HS-5 (cell line): Measurements from ENCODE around the gene GAS7.

ENCODE experiments used
- DNase-seq: peaks from one replicate; pipeline ENCODE4 v3.0.0-alpha.2; 2012; ENCODE audit warnings: low read depth

GAS7 gene

DNA sequence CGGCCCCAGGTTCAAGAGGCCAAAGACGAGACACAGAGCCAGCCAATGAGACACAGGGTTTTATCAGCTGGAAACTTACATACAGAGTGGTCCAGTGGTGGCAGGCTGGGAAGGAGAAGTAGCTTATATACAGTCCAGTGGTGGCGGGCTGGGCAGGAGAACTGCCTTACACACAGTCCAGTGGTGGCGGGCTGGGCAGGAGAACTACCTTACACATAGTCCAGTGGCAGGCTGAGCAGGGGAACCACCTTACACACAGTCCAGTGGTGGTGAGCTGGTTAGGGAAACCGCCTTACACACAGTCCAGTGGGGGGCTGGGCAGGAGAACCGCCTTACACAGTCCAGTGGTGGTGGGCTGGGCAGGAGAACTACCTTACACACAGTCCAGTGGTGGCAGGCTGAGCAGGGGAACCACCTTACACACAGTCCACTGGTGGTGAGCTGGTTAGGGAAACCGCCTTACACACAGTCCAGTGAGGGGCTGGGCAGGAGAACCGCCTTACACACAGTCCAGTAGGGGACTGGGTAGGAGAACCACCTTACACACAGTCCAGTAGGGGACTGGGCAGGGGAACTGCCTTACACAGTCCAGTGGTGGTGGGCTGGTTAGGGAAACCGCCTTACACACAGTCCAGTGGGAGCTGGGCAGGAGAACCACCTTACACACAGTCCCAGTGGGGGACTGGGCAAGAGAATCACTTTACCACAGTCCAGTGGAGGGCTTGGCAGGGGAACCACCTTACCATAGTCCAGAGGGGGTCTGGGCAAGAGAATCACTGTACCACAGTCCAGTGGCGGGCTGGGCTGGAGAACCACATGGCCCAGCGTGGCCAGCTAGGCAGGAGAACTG lies 90.9 kb downstream of the GAS7 start:
- no peak for DNase-seq

DNA sequence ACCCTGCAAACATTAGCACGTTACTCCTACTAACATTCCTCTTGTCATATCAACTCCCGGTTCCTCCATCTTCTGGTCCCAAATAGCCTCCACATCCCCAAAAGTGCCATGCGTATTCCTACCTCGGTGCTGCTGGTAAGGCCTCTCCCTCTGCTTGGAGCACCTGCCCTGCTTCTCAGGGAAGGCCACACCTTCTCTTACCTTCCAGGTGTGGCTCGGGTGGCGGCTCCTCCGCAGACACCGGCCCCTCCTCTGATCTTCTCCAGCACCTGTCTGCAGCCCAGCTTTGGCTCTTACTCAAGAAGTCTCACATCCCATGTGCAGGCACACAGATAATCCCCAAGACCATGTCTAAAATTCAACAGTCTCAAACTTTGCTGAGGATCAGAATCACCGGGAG lies 92.3 kb downstream of the GAS7 start:
- no peak for DNase-seq

DNA sequence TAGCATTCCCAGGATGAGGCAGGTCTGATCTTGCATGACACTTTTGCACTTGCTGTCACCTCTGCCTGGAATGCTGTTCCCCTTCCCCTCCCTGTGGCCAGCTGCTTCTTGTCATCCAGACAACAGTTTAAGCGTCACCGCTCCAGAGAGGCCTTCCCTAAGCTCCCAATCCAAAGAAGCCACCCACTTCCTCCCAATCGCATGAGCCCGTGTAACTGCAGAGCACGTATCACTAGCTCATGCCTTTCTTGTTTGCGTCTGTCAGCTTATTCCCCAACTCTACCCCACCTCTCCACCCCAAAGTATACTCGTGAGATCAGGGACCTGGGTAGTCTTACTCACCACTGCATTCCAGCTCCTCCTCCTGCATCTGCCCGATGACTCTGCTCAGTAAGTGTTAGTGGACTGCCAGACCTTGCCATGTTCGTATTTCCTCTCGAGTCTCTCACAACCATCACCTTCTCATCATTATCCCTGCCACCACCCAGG lies 92.8 kb downstream of the GAS7 start:
- no peak for DNase-seq

DNA sequence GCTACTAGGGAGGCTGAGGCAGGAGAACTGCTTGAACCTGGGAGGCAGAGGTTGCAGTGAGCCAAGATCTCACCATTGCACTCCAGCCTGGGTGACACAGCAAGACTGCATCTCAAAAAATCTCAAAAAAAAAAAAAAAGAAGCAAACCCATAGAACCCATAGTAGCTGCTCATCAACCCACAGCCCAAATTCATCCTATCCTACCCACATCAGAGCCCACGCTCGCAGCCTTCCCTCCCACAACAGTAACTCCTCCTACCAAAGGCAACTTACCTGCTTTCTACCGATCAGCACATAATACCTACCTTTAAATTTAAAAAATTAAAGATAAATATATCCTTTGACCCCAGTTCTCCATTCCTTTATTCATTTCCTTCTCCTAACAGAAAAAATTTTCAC lies 94.7 kb downstream of the GAS7 start:
- no peak for DNase-seq

DNA sequence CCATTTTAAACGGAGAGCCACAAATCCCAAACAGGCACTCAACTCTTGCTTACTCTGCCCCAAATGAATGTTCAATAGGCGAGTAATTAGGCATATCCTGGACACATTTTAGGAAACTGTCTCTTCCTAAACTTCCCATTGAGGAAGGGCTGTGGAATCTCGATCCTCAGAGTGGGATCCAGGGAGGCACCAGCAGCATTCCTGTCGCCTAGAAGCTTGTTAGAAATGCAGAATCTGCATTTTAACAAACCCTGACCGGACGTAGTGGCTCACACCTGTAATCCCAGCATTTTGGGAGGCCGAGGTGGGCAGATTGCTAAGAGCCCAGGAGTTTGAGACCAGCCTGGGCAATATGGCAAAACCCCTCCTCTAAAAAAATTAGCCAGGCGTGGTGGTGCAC lies 95.6 kb downstream of the GAS7 start:
- no peak for DNase-seq

DNA sequence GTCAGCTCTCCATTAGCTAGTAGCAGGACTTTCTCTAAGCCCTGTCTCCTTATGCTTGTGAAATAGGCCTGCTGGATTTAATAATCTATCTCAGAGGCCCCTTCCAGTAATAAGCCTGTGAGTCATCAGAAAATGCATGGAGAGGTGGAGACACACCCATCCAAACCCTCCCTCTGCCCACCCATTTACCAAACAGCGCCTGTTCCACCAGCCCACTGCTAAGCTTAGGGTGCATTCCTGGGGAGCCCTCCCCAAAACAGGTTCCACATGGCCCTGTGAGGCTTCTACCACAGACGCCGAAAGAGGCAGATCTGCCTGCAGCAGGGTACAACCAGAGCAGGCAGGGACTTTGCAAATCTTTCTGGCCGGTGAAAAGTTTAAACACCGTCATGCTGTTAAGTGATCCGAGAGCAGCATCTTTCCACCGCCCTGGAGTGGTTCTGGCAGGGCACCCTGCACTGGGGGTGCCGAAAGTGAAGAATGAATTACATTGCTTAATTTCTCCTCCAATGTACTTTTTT lies 99.3 kb downstream of the GAS7 start:
- peak; percentile 36 for DNase-seq

DNA sequence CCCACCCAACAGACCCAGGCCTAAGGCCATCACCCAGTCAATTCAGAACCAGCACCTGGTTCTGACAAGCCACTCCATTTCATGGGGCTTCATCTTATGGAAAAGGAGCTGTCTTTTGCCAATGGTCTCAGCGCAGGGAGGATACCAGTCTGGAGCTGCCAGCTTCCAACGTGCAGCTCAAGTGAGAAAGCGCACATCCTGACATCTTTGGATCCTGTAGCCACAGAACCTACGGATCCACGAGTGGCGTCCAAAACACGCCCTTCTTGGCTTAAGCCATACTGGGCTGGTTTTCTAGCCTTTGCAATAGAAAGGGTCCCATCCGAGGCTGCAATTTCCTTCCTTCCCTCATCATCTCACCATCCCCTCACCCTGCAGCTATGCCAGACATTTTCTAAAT lies 101.8 kb downstream of the GAS7 start:
- no peak for DNase-seq

DNA sequence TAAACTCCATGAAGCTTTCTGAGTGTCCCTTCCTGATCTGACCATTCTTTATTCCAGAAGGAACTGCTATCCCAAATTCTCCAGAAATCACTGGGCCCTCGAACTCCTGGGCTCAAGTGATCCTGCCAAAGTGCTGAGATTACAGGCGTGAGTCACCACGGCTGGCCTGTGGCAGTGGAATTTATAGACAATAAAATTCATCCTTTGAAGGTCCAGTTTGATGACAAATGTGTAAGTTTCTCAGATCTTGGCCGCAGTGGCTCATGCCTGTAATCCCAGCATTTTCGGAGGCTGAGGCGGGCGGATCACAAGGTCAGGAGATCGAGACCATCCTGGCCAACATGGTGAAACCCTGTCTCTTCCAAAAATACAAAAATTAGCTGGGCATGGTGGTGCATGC lies 103.1 kb downstream of the GAS7 start:
- DNase-seq = peak; percentile 73

DNA sequence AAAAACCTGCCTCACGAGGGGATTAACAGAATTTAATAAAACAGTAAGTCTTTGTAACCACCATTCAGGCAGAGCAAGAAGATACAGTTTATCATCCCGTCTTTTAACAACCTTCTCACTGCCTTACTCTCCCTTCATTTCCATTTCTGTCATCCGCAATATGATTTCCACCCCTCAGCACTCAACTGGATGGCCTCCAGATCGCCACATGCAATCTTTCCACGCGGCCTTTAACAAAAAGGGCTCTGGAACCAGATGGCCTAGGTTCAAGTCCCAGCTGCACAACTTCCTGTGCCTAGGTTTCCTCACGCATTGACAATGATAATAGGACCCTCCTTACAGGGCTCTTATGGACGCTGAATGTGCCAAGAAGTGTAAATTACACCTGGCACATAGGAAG lies 103.6 kb downstream of the GAS7 start:
- DNase-seq = no peak

DNA sequence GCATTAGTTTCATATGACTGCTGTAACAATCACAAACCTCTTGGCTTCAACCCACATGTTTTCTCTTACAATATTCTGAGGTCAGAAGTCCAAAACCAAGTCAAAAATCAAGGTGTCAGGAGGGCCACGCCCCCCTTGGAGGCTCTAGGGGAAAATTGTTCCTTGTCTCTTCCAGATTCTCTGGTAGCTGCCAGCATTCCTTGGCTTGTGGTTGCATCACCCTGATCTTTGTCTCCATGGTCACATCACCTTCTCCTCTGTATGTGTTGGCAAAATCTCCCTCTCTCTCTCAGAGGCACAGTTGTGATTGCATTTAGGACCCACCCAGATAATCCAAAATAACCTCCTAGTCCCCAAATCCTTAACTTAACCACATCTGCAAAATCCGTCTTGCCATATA lies 105.8 kb downstream of the GAS7 start:
- no peak for DNase-seq

DNA sequence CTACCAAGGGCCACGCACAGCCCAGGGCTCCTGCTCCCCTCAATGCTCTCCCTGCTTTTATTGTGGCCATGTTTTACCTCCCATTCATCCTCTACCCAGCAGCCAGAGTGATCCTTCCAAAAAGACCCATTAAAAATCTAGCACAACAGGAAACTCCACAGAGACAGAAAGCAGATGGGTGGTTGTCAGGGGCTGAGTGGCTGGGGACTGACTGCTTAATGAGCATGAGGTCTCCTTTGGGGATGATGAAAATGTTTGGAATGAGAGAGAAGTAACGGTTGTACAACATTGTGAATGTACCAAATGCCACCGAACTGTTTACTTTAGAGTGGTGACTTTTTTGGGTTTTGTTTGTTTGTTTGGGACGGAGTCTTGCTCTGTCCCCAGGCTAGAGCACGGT lies 107.4 kb downstream of the GAS7 start:
- no peak for DNase-seq

DNA sequence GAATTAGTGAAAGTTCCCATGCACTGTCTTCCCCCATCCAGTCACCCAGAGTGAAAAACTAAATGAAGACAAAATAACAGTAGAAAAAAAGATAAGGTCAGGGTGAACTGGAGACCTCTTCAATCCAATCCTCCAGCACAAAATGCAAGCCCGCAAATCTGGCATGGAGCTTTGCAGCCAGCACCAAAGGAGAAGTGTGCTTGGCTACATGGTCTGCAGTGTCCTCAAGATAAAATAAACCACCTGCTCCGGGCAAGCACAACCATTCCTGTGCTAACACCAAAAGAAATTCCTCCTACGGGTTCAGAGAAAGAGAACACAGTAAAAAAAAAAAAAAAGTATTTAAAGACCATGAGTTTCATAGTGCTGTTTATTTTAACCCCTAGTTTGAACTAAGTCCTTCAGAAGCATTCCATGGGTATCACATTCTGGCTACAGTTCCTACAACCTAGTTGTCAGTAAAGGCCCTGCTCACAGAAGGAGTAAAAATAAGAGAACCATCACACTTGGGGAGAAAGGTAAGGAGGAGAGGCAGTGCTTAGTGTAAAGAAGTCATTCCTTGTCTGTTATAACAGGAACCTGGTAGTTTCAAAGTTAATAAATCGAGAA lies 109.1 kb downstream of the GAS7 start:
- no peak for DNase-seq

DNA sequence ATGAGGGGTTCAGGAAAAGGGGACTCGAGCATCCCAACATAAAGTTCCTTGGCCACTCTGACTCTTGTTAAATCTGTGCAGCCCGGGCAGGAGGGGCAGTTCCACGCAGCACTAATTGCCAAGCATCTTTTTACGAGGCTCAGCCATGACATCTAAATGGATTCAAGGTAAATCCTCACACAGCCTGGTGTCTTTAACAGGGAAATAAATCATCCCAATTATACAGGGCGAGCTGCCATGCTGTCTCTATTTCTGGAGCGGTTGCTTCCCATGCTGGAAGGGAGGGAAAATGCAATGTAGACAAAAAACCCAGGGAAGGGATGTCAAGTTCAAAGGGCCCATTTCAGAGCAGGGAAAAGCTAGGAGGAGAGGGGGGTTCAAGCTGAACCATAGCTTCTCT lies 110.0 kb downstream of the GAS7 start:
- DNase-seq = no peak

DNA sequence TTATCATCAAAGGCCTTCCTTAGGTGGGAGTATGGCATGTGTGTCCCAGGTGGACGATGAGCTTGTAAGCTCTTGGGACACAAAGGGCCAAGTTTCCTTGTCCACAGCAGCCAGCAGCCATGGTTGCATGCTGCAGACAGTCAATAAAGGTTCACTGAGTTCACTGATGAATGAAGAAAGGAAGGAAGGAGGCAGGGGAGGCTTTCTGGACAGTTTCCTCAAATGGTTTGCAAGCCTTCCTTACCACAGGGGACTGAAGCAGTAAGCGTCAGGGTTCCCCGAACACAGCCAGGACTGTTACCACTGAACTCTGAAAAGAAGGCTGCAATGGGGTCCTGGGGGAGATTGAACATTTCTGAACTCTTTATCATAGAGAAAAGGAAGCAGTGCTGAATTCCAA lies 111.1 kb downstream of the GAS7 start:
- no peak for DNase-seq

DNA sequence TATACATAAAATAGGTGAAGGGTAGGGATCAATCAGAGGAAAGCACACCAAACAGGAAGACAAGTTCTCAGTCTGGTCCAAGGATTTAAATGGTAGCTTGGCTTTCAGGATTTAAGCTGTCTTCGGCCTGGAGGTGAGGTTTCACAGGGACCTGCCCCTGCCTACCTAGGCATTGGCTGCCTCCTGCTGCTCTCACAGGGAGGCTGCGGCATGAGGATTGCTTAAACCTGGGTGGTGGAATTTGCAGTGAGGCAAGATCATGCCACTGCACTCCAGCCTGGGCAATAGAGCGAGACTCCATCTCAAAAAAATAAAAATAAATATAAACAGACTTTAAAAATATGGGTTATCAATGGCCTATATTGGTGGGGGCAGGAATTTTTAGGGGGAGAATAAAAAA lies 114.5 kb downstream of the GAS7 start:
- no peak for DNase-seq

DNA sequence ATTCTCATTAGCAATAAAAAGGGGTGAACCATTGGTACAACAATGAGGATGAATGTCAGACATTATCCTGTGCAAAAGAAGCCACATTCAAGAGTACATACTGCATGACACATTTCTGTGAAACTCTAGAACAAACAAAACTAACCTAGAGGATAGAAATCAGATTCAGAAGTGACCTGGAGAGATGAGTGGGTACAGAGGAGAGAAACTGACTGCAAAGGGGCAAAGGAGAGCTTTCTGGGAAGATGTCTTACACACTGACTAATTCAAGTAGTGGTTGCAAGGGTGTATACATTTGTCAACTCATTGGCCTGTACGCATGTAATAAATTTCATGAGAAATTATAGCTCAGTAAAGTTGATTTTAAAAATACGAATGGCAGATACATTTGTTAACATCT lies 115.6 kb downstream of the GAS7 start:
- no peak for DNase-seq

DNA sequence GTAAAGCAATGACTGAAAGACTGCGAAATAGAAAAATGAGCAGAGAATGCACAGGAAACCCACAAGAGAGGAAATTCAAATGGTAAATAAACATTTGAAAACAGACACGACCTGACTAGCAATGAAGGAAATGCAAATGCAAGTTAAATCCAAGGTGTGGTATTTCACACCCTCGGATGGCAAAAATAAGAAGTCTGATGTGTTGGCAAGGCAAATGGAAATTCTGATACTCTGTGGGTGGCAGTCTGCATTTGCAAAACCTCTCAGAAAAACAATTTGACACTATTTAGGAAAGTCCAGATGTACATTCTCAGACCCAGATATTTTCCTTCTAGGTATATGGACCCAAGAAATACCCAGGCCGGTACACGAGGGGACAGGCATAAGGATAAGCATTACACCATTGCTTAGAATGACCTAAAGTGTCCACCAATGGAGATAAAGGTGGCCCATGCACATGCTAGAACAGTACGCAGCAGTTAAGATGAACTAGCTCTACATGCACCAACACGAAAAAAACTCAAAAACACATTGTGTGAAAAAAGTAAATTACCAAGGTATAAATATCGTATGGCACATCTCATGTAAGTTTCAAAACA lies 116.7 kb downstream of the GAS7 start:
- no peak for DNase-seq

DNA sequence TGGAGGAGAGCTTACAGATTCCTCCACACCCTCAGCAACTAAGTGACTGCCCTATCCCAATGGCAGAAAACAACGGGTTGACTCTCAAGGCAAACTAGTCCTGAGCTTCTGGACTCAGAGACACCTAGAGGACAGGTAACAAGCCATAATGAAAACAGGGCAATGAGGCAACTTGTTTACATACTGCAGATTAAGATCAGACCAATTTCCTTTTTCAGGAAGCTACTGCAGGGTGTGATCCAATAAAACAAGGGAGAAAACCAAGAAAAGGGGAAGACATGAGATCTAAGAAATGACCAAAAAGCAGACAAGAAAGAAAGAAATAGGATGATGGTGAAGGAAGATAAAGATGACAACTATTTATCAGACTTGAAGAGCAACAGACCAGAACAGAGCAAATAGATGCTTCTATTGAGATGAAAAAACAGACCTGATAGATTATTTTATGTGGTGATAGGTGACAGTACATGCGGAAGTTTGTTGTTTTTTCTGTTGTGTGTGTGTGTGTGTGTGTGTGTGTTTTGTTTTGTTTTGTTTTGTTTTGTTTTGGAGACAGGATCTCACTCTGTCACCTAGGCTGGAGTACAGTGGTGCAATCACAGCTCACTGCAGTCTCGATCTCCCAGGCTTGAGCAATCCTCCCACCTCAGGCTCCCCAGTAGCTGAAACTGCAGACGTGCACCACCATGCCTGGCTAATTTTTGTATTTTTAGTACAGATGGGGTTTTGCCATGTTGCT lies 120.7 kb downstream of the GAS7 start:
- no peak for DNase-seq

DNA sequence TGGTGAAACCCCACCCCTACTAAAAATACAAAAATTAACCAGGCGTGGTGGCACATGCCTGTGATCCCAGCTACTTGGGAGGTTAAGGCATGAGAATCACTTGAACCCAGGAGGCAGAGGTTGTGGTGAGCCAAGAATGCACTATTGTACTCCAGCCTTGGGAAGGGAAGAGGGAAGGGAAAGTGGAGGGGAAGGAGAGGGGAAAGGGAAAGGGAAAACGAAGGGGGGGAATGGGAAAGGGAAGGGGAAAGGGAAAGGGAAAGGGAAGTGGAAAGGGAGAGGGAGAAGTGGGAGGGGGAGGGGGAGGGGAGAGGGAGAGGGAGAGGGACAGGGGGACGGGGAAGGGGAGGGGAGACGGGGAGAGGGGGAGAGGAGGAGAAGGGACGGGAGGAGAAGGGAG lies 122.5 kb downstream of the GAS7 start:
- no peak for DNase-seq

DNA sequence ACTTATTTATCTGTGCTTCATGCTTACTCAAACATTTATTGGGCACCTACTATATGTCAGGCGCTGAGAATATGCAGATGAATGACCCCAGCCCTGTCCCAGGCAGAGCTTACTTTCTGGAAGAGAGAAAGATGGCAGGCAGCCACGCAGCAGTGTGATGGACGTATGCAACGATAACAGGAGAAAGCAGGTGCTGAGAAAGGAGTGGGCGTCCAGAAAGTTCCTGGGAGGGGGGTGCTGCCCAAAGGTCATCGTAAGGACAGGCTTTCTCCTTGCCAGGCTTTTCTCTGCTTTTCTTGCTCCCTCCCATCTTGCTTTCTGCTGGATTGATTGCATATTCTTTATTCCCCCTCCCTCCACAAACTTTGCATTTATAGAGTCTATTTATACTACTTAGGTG lies 124.5 kb downstream of the GAS7 start:
- DNase-seq = no peak

DNA sequence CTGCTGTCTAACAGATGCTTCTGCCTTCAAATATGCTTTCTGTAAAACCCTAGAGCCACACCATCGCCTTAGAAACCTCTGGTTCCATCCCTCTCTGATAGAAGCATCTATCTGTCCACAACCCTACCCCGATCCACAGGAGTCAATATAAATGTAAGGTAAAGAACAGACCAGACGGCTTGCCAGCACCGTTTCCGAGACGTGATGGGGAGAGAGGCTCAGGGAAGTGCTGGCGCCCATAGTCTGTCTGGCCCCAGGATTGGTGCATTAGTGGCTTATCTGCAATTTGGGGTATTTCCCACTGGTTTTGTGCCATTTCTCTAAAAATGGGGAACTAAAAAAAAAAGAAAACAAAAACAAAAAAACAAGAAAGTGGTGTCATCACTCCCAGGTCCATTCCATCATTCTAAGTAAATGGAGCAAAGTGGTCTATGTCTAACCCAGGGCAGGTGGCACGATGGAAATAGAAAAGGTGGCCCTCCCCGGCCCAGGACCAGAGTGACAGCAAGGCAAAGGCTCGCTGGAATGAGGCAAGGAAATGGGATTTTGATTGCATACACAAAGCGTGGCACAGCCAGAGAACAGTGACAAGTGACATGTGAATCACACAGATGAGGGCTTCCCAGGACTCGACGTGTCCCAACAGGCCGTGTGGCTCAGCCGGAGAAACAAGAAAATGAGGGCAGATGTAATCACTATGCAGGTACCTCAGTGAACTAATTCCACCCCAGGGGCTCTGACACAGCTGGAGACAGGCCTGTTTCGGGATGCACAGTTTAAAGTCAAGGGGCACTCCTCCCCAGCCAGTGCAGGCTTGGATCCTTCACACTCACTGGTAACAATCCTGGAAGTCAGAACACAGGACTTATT lies 125.6 kb downstream of the GAS7 start:
- DNase-seq = no peak
